GM18502 (cell line): ENCODE results near the gene SLC25A47.
"Not testable (repeated sequence)": the region's sequence is repeated elsewhere in the genome, so short reads cannot be mapped to it uniquely, and the experiment has no call there.

Experiments used
- ATAC-seq: cut with Tn5 transposase; IDR thresholded peaks from one replicate; pipeline ENCODE4 v1.9.1; 2021; ENCODE audit warnings: mild to moderate bottlenecking; ENCODE audit not compliant: unreplicated experiment, poor library complexity

The SLC25A47 gene

GRCh38 chr14:100342826-100343225 is 19.7 kb downstream of the SLC25A47 start:
- ATAC-seq: not testable (repeated sequence)

GRCh38 chr14:100344657-100345056 is 21.5 kb downstream of the SLC25A47 start:
- not testable (repeated sequence) for ATAC-seq

- no peak for ATAC-seq
Measured at GRCh38 chr14:100345711-100346110, 22.6 kb downstream of the SLC25A47 start.

GRCh38 chr14:100346306-100347091 is 23.4 kb downstream of the SLC25A47 start:
- ATAC-seq: no peak

- ATAC-seq: no peak
Measured at GRCh38 chr14:100348253-100348729, 25.2 kb downstream of the SLC25A47 start.

GRCh38 chr14:100348784-100349685 is 25.9 kb downstream of the SLC25A47 start:
- no peak for ATAC-seq

GRCh38 chr14:100350276-100350926 is 27.3 kb downstream of the SLC25A47 start:
- no peak for ATAC-seq

GRCh38 chr14:100350986-100351385 is 27.8 kb downstream of the SLC25A47 start:
- no peak for ATAC-seq

- ATAC-seq: no peak
Measured at GRCh38 chr14:100358396-100358795, 35.3 kb downstream of the SLC25A47 start.

- ATAC-seq: no peak
Measured at GRCh38 chr14:100359111-100359510, 36.0 kb downstream of the SLC25A47 start.

- ATAC-seq: no peak
Measured at GRCh38 chr14:100359881-100360280, 36.7 kb downstream of the SLC25A47 start.

- ATAC-seq: no peak
Measured at GRCh38 chr14:100361626-100362025, 38.5 kb downstream of the SLC25A47 start.

- ATAC-seq: no peak
Measured at GRCh38 chr14:100362311-100362927, 39.3 kb downstream of the SLC25A47 start.

- ATAC-seq: no peak
Measured at GRCh38 chr14:100363053-100363452, 39.9 kb downstream of the SLC25A47 start.

- no peak for ATAC-seq
Measured at GRCh38 chr14:100364403-100364802, 41.3 kb downstream of the SLC25A47 start.

GRCh38 chr14:100365741-100366140 is 42.6 kb downstream of the SLC25A47 start:
- no peak for ATAC-seq

- ATAC-seq: no peak
Measured at GRCh38 chr14:100369019-100369418, 45.9 kb downstream of the SLC25A47 start.

GRCh38 chr14:100370003-100370402 is 46.9 kb downstream of the SLC25A47 start:
- ATAC-seq: no peak

GRCh38 chr14:100371773-100372172 is 48.6 kb downstream of the SLC25A47 start:
- ATAC-seq: no peak

GRCh38 chr14:100372357-100373048 is 49.4 kb downstream of the SLC25A47 start:
- ATAC-seq: no peak
